ENCODE data around the gene PRPH. TPM values are rescaled to one million over a fixed set of nuclear protein-coding genes. Genes with fewer than 3 reads are reported as not detected.

PRPH gene
- total and polyA plus RNA-seq, 9 of the 15 experiments (the other 6 are each of a cell fraction or from before 2014, with no cell fraction given) = 0.27 to 1.9 (median 1.3) TPM; not detected in 1

- no peak for TF ChIP-seq CEBPZ (IDR thresholded peaks at IDR 0.05; ENCODE audit: borderline replicate concordance, low read depth, low read length)
- no peak for TF ChIP-seq PREB (CRISPR knock-in tag; IDR thresholded peaks at IDR 0.05)
- TF ChIP-seq EWSR1 (IDR thresholded peaks at IDR 0.05; ENCODE audit: borderline replicate concordance, low read depth, partially characterized antibody) = no peak
- no peak for TF ChIP-seq ETV5 (CRISPR knock-in tag; IDR thresholded peaks at IDR 0.05; ENCODE audit: low read depth)
- TF ChIP-seq ARID3A (IDR thresholded peaks at IDR 0.05; ENCODE audit: borderline replicate concordance, low read depth, low read length) = no peak
- no peak for TF ChIP-seq SMAD4 (CRISPR knock-in tag; conservative IDR thresholded peaks at IDR 0.05)
- TF ChIP-seq THRB (CRISPR knock-in tag; conservative IDR thresholded peaks at IDR 0.05) = no peak
- no peak for TF ChIP-seq ZNF146 (CRISPR knock-in tag; IDR thresholded peaks at IDR 0.05; ENCODE audit: unreplicated experiment)
- TF ChIP-seq U2AF2 (optimal IDR thresholded peaks at IDR 0.05; ENCODE audit: low read depth, low read length) = no peak
- peak; percentile 42; the same call in 1 of the 2 replicates for TF ChIP-seq CXXC5 (CRISPR knock-in tag; IDR thresholded peaks at IDR 0.05)
- peak; percentile 69; the same call in 1 of the 2 replicates for TF ChIP-seq LCOR (CRISPR knock-in tag; IDR thresholded peaks at IDR 0.05)
- no peak for TF ChIP-seq C11orf30 (IDR thresholded peaks at IDR 0.05; ENCODE audit: low read depth)
- TF ChIP-seq ZNF408 (CRISPR knock-in tag; IDR thresholded peaks at IDR 0.05; ENCODE audit: low read depth) = no peak
- TF ChIP-seq ZNF436 (CRISPR knock-in tag; IDR thresholded peaks at IDR 0.05) = no peak
- no peak for TF ChIP-seq HDAC2 (IDR thresholded peaks at IDR 0.05)
- TF ChIP-seq ZNF280A (IDR thresholded peaks at IDR 0.05; ENCODE audit: low read depth, partially characterized antibody) = no peak
- no peak for TF ChIP-seq POLR3G (IDR thresholded peaks at IDR 0.05; ENCODE audit: extremely low read depth, insufficient read length, insufficient replicate concordance)
These were observed 42.0 kb downstream of the PRPH start, which contains the start of gene C1QL4 (continued) for GRCh38 chr12:49336645-49337584.

Data from K562 (cell line).